ENCODE results near the gene EIF4G3. TPM values are rescaled to one million over a fixed set of nuclear protein-coding genes. Genes with fewer than 3 reads are reported as not detected.

The EIF4G3 gene
- total RNA-seq, 2 donors from 2014 or later: 33.4 to 38.5 TPM

DNA sequence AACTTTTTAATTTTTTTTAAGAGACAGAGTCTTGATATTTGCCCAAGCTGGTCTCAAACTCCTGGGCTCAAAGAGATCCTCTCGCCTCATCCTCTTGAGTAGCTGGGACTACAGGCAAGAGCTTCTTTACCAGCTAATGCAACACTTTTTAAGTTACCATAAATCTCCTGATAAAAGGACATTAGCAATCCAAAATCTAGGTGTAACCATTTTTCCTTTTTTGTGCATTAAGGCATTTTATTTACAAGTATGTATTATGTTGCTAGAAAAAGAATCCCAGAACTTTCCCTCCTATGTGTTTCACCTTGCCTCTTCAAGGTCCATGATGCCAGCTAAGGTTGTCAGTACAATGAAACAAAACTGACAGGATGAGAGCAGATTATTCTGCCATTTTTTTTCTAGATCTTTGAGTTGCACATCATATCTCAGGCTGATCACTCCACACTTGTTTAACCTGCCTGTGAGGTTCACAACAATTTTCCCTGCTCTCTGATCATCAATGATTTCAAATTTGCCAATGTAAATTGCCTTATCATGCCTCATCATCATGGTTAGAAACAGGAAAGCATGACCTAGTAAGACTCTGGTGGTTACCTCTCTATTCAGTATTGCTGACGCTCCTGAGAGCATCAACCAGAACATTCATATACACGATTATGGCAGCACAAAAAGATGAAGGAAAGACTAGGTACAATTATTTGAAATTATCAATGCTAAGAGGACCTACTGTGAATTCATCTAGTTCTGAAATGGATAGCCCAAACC is 173.2 kb downstream of the EIF4G3 start:
- Histone ChIP-seq H3K9me3 (no peaks in the 10 kb centered on the region), H3K4me3 (no peak overlapping the region), H3K36me3 (no peaks in the 10 kb centered on the region), H3K27me3 (no peaks in the 10 kb centered on the region), H3K4me1 (no peaks in the 10 kb centered on the region), H3K27ac (no peak overlapping the region)
- TF ChIP-seq, protein P1, sequence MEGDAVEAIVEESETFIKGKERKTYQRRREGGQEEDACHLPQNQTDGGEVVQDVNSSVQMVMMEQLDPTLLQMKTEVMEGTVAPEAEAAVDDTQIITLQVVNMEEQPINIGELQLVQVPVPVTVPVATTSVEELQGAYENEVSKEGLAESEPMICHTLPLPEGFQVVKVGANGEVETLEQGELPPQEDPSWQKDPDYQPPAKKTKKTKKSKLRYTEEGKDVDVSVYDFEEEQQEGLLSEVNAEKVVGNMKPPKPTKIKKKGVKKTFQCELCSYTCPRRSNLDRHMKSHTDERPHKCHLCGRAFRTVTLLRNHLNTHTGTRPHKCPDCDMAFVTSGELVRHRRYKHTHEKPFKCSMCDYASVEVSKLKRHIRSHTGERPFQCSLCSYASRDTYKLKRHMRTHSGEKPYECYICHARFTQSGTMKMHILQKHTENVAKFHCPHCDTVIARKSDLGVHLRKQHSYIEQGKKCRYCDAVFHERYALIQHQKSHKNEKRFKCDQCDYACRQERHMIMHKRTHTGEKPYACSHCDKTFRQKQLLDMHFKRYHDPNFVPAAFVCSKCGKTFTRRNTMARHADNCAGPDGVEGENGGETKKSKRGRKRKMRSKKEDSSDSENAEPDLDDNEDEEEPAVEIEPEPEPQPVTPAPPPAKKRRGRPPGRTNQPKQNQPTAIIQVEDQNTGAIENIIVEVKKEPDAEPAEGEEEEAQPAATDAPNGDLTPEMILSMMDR (IDR thresholded peaks at IDR 0.05): no peak
- no peak for DNase-seq (ENCODE audit: low spot score)

DNA sequence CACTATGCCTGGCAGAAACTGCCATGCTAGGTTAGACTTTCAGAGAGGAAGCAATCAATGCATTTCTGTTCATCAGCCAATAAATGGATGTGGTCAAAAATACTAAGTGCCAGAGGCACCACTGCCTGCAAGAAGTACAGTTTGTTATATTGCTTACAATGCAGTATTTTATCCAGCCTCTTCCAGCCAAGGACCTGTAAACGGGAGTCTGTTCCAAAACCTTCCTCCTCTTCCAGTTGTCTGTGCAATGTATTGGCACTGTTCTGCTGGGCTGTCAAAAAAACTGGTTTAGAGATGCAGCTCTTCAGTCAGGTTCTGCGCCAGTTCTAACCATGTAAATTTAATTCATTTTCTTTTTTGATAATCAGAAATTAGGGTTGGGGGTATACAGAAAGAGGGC is 175.7 kb downstream of the EIF4G3 start:
- H3K9me3 ChIP-seq: no peaks in the 10 kb centered on the region
- no peaks in the 10 kb centered on the region for H3K4me1 ChIP-seq
- no peaks in the 10 kb centered on the region for H3K36me3 ChIP-seq
- TF ChIP-seq, protein P1 (IDR thresholded peaks at IDR 0.05): no peak
- no peak overlapping the region for H3K27ac ChIP-seq
- no peaks in the 10 kb centered on the region for H3K27me3 ChIP-seq
- no peak for DNase-seq (ENCODE audit: low spot score)
- no peak overlapping the region for H3K4me3 ChIP-seq

DNA sequence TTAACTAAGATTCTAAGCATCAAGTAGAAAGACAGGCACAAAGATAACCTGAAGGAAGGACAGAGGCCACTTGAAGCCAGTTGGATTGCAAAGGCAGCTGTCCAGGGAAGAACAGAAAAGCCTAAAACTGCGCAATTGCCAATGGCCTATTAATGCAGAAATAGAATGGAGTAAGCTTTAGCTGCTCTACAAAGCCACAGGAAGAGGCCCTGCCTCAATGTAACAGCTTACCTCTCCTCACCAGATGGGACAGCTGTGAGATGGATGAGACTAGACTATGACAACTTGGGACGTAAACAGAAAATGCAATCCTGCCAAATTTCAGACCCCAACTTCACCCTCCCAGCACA is 176.5 kb downstream of the EIF4G3 start:
- Histone ChIP-seq H3K9me3 (no peaks in the 10 kb centered on the region), H3K27me3 (no peaks in the 10 kb centered on the region), H3K4me3 (no peak overlapping the region), H3K36me3 (no peaks in the 10 kb centered on the region), H3K27ac (no peak overlapping the region), H3K4me1 (no peaks in the 10 kb centered on the region)
- TF ChIP-seq, protein P1 (IDR thresholded peaks at IDR 0.05): no peak
- DNase-seq (ENCODE audit: low spot score): no peak

DNA sequence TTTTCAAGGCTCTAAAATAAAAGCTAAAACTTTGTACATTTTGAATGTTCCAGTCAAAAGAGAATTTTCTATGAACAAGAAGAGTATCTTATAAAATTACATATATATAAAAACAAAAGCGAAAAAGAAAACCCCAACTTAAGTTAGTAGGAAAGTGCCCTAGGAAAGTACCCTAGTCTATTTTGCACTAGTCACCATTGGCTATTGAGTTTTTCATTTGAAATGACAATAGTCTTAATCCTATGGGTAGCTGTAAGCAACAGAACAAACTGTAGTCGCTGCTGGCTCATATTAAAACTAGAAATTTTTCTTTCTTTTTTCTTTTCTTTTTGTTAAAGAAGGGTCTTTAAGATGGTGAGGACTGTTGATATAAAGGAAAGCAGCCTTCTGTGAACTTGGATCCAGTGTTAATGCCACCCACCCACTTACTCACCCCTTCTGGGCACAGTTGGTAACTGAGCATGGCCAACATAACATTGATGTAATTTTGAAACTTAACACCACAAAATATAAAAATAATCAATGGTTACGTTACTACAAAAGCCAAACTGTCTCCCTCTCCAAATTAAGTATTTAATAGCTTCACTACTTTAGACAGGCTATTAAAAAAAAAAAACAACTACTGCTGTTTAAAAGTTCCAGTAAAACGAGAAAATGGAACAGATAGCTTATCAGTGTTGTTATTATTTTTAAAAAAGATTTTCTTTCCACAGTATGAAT is 177.0 kb downstream of the EIF4G3 start:
- DNase-seq (ENCODE audit: low spot score): no peak
- Histone ChIP-seq H3K4me1 (no peaks in the 10 kb centered on the region), H3K4me3 (no peak overlapping the region), H3K36me3 (no peaks in the 10 kb centered on the region), H3K27me3 (no peaks in the 10 kb centered on the region), H3K27ac (no peak overlapping the region), H3K9me3 (no peaks in the 10 kb centered on the region)
- TF ChIP-seq, protein P1 (IDR thresholded peaks at IDR 0.05): no peak

DNA sequence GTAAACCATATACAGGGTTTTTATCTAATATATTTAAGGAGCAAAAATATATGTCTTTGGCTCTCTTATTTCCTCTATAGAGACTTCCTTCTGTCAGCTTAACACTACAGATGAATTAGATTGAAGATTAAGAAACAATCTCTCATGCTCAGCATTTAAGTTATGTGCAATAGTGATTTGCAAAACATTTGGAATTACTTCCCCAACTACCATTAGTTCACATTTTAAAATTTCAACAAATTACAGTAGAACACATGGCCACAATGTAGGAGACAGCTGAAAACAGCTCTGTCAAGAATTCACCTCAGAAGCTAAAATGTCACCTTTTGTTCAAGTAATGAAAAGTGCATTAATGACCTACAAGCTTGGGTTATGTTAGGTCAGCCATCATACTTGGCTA is 177.9 kb downstream of the EIF4G3 start:
- TF ChIP-seq, protein P1 (IDR thresholded peaks at IDR 0.05): no peak
- H3K27me3 ChIP-seq: no peaks in the 10 kb centered on the region
- no peak overlapping the region for H3K27ac ChIP-seq
- no peaks in the 10 kb centered on the region for H3K36me3 ChIP-seq
- no peak overlapping the region for H3K4me3 ChIP-seq
- H3K4me1 ChIP-seq: no peaks in the 10 kb centered on the region
- no peaks in the 10 kb centered on the region for H3K9me3 ChIP-seq
- no peak for DNase-seq (ENCODE audit: low spot score)

Data from right atrium auricular region (tissue), 2 donors.